Mammary epithelial cell (primary cell): Measurements from ENCODE around the gene POMGNT2.

Experiments
- EZH2 ChIP-seq: IDR thresholded peaks from 2 replicates; pipeline ENCODE4 v1.6.1; 2012; ENCODE audit warnings: low read length, inconsistent platforms, borderline replicate concordance
- TF ChIP-seq, protein P1 (sequence below), 2 donors: IDR thresholded peaks in 1 of 2; conservative IDR thresholded peaks in 1 of 2; 2 replicates each; pipeline ENCODE4 v1.5.1; 2011 to 2012; ENCODE audit warnings: inconsistent platforms in 2 of 2, low read length in 2 of 2, mild to moderate bottlenecking in 2 of 2, control low read depth in 1 of 2, low read depth in 1 of 2; ENCODE audit not compliant: insufficient read depth in 1 of 2; ENCODE audit errors: extremely low read depth in 1 of 2

DNA sequence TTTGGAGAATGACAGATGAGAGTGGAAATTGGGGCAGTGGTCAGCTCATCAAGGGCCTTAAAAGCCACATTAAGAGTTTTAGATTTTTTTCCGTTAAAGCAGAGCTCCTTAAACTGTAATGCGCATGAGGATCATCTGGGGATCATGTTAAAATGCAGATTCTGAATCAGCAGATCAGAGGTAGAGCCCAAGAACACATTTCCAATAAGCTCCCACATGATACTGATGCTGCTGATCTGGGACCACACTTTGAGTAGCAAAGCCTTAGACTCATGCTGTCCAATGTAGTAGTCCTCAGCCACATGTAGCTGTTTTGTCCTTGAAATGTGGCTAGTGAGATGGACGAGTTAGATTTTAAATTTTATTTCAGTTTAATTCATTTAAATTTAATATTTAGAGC, 26.3 kb upstream of the POMGNT2 start:
- TF ChIP-seq, protein P1, sequence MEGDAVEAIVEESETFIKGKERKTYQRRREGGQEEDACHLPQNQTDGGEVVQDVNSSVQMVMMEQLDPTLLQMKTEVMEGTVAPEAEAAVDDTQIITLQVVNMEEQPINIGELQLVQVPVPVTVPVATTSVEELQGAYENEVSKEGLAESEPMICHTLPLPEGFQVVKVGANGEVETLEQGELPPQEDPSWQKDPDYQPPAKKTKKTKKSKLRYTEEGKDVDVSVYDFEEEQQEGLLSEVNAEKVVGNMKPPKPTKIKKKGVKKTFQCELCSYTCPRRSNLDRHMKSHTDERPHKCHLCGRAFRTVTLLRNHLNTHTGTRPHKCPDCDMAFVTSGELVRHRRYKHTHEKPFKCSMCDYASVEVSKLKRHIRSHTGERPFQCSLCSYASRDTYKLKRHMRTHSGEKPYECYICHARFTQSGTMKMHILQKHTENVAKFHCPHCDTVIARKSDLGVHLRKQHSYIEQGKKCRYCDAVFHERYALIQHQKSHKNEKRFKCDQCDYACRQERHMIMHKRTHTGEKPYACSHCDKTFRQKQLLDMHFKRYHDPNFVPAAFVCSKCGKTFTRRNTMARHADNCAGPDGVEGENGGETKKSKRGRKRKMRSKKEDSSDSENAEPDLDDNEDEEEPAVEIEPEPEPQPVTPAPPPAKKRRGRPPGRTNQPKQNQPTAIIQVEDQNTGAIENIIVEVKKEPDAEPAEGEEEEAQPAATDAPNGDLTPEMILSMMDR (conservative IDR thresholded peaks at IDR 0.05 in 1 of 2, IDR thresholded peaks at IDR 0.05 in 1 of 2; ENCODE audit: extremely low read depth in 1 of 2, insufficient read depth in 1 of 2, low read depth in 1 of 2, low read length in 2 of 2), result no peak
- TF ChIP-seq EZH2, result no peak
